Testis (tissue), 2 donors: ENCODE results near the gene C3.

Experiments used
- POLR2A ChIP-seq: fragments of 450-650 bp; IDR thresholded peaks from one replicate; pipeline ENCODE4 v1.6.1; 2017; ENCODE audit warnings: antibody characterized with exemption, mild to moderate bottlenecking, moderate library complexity
- TF ChIP-seq, protein P1 (sequence below), 3 experiments: fragments of 450-650 bp in 2 of 3; fragments of 200-600 bp in 1 of 3; sonication (generic) in 1 of 3; IDR thresholded peaks; one replicate each; pipeline ENCODE4 v1.5.1; 2016 to 2019; ENCODE audit warnings: antibody characterized with exemption in 3 of 3, mild to moderate bottlenecking in 2 of 3, moderate library complexity in 1 of 3

DNA sequence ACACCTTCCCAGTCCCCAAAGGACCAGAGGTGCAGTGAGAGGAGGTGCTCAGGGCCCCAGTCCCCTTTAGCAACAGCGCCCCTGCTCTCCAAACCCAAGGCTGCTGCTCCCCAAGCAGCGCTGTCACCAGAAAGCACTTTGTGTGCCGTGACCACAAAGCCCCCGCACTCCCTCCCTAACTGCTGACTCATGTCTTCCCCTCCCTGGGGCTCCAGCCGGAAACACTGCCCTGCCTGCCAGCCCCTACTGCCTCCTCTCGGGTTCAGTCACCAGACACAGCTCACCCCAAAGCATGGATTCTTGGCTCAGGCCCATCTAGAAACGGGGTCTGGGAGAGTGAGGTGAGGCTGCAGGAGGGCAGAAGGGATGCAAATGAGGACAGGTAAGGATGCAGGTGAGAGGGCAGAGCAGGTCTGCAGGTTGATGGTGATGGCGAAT lies 45.6 kb downstream of the C3 start:
- TF ChIP-seq, protein P1, sequence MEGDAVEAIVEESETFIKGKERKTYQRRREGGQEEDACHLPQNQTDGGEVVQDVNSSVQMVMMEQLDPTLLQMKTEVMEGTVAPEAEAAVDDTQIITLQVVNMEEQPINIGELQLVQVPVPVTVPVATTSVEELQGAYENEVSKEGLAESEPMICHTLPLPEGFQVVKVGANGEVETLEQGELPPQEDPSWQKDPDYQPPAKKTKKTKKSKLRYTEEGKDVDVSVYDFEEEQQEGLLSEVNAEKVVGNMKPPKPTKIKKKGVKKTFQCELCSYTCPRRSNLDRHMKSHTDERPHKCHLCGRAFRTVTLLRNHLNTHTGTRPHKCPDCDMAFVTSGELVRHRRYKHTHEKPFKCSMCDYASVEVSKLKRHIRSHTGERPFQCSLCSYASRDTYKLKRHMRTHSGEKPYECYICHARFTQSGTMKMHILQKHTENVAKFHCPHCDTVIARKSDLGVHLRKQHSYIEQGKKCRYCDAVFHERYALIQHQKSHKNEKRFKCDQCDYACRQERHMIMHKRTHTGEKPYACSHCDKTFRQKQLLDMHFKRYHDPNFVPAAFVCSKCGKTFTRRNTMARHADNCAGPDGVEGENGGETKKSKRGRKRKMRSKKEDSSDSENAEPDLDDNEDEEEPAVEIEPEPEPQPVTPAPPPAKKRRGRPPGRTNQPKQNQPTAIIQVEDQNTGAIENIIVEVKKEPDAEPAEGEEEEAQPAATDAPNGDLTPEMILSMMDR (IDR thresholded peaks at IDR 0.05) = no peak
- TF ChIP-seq POLR2A = no peak
